Activated CD8-positive, alpha-beta memory T cell treated with anti-CD3 and anti-CD28 coated beads, Interleukin-2, amount 50 U/mL, for 4 hours (primary cell): ENCODE results near the gene LARP4B.

ENCODE experiments used
- DNase-seq: peaks from one replicate; pipeline ENCODE4 v3.0.0-alpha.2; 2020

LARP4B gene

DNA sequence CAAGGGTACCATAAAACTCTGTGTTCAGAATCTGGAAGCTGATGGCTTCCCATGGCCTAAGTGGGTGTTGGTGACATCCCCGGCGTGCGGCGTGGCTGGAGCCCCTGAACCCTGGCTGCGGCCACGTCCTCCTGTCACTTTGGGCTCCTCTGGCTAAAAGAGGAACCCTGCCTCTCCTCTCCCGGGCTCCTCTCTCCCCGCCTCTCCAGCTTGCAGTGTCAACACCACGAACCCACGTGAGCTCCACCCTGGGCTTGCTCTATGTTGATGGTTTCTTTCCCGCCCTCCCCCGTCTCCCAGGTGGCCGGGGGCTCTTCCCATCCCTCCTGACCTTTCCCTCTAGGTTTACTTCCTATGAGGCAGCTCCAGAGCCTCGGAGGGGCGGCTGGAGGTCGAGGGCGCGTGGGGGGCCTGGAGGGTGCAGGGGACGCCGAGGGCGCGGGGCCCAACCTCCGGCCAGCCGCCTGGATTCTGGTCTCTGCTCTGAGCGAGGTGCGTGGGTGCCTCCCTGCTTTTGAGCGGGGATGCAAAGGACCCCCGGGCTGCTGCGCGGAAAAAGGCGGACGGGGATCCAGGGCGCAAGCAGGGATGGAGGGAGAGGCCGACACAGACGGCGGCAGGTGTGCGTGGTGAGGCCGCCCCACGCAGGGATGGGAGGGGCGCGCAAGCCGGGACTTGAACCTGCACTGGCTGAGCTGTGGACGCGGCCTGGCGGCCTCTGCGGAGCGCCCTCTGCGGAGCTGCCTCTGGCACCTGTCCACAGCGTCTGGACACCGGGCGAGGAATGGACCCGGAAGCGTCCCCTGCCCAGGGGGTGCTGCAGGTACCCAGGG, 126.5 kb downstream of the LARP4B start:
- no peak for DNase-seq

DNA sequence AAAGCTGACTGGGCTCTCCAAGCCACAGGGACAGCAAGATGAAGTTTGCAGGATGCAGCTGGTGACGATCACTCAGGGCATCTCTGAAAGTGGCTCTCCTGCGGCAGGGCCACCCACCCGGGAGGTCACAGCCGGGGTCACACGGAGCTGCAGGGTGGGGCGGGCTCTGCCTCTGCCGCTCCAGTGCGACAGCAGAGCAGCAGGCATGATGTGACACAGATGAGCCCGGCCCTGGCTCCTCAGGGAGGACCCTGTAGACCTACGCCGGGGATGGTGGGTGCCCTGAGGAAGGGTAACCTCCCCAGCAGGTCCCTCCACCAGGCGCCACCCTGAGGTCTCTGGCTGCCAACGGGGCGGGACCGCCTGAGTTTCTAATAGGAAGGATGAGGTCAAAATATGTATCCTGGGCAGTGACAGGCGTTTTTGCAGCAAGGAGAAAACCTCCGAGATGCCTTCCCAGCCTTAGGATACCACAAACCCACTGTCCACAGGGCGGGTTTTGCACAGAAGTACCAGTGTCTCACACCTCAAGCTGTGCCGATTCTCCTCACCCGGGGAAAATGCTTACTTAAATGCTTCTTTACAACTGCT, 127.2 kb downstream of the LARP4B start:
- no peak for DNase-seq

DNA sequence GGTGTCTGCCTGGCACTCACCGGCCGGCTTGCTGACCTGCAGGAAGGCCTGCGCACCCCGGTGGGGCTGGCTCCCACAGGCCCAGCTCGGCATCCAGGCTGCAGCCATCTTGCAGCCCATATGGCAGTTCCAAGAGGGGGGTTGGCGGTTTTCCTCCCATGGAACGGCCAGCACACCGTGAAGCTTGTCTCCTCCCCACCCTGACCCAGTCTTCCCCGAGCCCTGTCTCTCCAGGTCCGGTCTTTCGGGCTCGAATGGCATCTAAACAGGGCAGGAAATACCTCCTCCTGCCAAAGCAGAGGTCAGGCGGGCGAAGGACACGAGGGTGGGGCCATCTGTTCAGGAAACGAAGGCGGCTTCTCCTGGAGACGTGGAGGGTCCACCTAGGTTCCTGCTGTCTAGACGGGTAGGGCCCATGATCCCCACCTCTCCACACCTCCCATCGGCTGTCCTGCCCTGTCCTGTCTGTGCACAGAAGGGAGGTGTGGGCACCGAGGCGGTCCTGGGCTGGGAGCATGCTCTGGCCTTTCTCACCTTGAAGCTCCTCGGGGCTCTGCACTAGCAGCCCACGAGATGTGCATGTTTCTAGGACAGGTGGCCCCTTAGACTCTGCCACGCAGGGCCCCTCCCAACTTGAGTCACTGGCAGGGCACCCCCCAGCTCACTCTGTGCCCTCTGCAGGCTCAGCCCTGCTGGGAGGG, 128.3 kb downstream of the LARP4B start:
- no peak for DNase-seq

DNA sequence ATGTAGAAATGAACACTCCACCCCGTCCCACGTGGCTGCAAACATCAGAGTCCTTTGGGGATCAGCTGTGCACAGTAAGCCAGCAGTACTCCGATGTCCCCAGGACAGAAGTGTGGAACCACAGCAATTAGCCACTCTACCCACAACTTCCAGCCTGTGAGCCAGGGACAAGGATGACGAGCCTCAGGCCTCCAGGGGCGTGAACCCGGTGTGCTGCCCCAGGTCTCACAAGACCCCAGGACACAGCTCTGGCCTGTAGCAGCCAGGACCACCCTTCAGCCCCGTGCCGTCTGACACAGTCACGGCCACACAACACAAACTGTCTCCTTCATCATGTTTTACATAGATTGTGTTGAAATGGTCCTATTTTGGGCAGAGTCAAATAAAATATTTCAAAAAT, 129.0 kb downstream of the LARP4B start:
- no peak for DNase-seq

DNA sequence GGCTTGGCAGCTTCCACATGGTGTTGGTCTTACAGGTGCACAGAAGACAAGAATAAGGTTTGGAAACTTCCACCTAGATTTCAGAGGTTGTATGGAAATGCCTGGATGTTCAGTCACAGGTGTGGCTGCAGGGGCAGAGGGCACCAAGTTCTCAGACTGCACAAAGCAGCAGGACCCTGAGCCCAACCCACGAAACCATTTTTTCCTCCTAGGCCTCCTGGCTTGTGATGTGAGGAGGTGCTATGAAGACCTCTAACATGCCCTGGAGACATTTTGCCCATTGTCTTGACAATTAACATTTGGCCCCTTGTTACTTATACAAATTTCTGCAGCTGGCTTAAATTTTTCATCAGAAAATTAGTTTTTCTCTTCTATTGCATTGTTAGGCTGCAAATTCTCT, 134.3 kb downstream of the LARP4B start:
- DNase-seq: no peak

DNA sequence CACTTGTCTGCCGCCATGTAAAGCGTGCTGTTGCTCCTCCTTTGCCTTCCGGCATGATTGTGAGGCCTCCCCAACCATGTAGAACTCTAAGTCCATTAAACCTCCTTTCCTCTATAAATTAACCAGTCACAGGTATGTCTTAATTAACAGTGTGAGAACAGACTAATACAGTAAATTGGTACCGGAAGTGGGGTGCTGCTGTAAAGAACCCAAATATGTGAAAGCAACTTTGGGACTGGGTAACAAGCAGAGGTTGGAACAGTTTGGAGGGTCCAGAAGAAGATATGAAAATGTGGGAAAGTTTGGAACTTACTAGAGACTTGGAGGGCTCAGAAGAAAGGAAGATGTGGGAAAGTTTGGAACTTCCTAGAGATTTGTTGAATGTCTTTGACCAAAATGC, 135.3 kb downstream of the LARP4B start:
- no peak for DNase-seq

DNA sequence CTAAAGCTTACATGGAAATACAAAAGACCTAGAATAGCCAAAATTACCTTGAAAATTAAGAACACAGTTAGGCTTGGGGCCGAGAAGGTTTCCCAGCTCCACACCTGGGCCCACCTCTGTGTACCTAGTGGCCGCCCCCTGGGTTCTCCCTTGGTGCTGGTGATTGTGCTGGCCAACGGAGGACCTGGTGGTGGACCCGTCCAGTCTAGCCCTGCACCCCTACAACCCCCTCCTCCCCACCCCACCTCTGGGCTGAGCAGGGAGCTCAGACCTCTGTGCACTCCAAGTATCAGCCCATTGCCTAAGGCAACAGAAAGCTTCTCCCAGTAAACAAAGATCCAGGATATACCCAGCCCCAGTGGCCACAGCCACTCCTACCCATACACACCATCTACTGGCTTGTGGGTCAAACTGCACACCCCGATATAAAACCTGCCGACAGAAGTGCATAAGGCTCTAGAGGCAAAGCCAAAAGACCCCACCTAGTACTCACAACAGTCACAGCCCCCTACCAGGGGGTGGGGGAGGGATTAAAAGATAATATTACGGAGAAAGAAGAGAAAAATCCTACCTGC, 137.0 kb downstream of the LARP4B start:
- no peak for DNase-seq

DNA sequence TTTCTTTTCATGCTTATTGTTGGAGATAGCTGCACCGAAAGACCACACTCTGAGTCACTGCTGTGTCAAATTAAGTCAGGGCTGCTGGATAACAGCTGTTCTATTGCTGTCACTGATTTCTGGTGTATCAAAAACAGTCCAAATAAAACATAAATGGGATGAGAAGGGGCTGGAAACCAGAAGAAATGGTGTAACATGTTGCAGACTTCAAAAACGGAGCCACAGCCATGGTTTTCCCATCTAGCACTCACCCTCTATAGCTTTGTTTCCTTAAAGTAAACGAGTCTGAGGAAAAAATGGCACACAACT, 138.8 kb downstream of the LARP4B start:
- DNase-seq: no peak

DNA sequence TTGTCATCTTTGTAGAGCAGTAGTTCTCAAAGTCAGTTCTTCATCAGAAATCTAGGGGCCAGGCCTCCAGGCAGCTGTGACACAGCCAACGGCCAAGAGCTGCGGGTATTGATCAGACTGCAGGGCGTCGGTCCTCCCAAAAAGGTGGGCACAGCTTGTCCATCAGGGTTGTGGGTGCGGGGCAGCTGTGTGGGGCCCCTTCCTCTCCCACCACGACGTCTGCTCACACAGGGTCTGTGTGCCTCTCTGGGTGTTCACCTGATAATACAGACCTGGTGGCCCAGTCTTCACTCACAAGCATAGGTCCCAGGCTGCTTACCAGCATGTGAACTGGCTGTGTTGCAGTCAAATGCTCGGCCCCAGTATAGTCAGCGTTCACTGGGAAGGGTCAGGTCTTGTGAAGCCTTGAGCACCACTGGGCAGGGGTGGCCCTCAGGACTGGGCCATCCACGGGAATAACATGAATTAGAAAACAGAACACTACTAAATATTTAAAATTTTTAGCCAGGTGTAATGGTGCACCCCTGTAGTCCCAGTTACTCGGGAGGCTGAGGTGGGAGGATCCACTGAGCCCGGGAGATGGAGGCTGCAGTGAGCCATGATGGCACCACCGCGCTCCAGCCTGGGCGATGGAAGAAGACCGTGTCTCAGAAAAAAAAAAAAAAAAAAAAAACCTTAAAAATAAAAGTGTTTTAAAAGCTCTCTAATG, 139.3 kb downstream of the LARP4B start:
- DNase-seq: no peak

DNA sequence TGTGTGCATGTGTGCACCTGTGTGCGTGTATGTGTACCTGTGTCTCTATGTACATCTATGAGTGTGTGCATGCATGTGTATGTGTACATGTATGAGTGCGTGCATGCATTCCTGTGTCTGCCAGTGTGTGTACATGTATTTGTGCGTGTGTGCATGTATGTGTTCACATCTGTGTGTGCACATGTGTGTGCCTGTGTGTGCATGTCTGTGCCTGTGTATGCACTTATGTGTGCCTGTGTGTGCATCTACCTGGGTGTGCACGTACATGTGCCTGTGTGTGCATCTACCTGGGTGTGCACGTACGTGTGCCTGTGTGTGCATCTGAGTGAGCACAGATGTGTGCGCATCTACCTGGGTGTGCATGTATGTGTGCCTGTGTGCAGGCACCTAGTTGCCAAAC, 139.9 kb downstream of the LARP4B start:
- DNase-seq: no peak

DNA sequence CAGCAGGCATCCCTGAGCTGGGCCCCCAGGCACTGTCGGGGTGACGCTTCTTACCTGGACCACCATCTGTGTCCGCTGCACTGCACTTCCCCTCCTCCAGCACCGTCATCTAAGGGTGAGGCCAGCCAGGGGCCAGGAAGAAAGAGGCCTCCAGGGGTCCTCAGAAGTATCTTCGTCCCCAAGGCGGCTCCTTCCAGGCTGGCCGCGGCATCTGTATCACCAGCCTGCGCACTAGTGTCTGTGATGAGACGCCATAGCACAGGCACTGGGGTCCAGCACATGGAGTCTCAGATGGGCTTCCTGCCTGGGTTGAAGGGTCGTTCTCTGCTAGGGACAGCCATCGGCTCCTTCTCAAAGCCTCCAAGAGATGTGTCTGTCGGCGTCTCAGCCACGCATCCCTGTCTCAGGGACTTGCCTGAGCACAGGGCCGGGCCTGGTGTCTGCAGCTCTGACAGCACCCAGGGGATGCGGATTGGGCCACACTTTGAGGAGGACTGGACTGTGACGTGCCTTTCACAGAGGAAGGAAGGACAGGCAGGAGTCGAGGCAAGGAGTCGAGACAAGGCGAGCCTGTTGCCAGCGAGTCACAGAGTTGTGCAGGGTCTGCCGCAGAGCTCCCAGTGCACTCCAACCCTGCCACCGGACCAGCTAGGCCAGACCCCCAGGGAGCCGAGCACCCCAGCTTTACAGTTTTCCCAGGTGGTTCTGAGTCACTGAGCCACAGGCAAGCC, 140.5 kb downstream of the LARP4B start:
- no peak for DNase-seq

DNA sequence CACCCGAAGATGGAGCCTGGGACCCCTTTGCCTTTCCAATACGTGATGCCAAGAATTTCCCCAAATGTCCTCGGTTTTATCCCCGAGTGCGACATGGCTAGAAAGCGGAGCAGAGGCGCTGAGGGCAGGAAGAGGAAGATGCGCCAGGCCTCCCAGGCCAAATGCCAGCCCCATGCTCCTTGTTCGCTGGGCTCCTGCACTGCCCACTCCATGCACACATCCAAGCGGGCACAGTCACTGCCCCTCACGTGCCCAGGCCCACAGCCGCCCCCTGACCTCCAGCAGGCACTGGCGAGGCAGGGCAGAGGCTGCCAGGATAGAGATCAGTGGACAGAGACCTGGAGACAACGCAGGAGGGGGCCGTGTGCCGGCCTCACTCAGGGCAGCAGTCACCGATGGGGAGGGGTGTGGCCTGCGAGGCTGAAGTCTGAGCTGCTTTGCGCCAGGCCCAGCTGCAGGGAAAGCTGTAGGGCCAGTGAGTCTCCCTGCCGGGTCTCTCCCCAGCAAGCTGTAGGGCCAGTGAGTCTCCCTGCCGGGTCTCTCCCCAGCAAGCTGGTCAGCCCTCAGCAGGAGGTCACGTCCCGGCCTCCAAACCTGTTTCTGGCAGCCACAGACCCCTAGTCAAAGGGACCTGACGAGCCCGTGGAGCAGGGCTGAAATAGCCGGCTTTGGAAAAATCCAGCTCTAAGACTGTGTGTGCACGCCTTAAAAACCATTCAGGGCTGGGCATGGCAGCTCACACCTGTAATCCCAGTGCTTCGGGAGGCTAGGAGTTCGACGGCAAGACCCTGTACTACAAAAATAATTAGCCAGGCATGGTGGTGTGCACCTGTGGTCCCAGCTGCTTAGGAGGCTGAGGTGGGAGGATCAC, 141.4 kb downstream of the LARP4B start:
- DNase-seq: no peak

DNA sequence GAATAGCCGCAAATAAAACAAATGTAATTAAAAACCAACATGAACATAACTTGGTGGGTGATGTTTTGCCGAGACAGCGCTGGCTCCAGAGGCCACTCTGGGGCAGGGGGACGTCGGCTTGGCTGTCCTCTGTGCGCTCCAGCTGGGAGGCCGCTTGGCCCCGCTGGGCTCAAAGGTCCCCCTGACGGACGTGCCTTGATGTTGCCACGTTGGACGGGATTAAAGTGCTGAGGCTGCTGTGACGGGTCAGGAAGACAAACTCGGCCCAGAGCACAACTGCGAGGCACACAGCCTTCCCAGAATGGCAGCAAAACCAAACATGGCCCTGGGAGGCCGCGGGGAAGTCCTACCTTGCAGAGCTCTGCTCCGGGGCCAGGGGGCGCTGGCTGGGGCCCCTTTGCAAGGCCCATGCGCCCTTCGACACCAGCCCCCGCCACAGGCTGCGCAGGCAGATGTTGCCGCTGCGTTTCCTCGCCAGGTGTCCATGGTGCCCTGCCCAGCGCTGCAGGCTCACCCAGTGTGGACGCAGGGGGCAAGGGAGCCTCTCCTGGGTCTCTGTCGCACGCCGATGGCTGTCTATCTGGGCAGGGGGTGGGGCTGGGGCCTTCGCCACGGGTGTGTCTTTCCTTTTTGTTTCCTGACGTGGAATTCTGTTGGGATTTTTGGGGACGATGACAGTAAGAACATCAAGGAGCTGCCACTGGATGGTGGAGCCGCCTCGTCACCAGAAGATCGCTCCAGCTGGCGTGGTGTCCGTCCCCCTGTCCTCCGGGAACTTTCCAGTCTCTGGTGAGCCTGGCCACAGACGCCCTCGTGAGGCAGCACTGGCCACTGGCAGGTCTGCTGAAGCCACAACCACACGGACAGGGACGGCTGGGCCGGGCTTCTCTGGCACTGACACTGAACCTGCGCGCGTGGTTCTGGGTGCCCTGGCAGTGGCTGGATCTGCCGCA, 142.4 kb downstream of the LARP4B start:
- DNase-seq: no peak

DNA sequence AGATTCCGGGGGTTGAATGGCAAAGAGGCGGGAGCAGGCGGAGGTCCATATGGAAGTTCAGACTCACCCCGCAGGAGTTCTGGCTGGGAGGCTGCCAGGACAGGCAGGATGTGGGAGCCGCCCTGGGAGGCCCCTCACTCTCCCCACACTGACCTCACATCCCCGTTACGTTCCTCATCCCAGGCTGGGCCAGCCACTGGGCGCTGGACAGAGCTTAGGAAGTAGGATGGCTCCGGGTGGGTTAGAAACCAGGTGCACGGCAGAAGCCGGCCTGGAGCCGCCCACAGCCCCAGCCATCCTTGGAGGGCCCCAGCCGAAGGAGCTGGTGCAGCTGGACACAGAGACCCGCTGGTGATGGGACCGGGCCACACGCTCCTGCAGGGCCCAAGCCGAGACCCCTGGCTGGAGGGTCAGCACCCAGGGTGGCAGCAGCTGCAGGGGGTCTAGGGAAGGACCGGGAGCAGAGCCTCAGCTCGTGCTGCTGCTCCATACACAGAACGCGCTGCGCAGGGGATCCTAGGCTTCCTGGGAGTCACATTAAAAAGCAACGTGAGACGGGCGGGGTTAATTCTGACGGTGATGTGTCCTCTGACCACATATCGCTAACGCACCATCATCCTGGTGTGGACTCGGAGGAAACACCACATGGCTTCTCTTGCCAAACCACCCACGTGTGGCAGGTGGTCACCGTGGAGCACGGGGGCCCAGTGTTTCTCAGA, 143.4 kb downstream of the LARP4B start:
- no peak for DNase-seq

DNA sequence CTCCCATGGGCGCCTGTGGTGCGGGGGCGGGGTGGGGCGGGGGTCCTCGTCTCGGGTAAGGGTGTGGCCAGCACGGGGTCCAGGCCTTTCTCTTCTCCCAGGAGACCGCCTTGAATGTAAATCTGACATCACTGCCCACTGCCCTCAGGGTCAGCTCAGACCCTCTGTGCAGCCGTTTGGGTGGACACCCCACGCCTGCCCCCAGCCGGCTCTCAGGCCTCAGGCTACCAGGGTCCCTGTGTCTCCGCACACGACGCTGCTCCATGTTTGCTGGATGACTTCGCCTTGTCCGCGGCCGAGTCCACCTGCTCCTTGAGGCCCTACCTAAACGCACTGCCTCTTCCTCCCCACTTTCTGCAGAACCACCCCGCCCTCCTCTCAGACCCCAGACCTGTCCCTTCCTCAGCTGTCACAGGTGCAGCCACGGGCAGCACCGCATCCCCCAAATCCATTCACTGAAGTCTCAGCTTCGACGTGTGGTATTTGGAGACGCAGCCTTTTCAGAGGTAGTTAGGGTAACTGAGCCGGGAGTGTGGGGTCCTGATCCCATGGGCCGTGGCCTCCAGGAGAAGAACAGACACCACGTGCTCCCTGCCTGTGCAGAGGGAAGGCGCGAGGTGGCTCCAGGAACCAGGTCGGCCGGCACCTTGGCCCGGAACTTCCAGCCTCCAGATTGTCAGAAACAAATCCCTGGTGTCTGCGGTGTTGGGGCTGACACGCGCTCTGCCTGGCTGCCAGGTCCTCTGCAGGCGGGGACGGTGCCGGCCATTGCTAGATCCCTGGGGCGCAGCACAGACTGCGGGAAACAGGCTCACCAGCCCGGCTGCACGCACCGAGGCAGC, 144.7 kb downstream of the LARP4B start:
- no peak for DNase-seq

DNA sequence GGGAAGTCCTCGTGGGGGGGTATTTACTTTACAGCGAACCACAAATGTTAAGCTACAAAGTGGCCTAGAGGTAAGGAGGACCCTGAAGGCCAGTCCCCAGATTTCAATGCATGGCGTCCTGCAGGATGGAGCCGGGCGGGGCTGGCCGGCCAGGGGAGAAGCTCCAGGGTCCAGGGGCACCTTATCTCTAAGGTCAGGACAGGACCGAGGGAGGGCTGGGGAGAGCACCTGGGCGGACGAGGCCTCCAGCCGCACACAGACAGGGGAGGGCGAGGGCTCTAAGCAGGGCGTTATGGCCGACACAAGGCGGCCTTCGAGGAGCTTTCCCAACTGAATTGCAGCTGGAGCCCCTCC, 145.7 kb downstream of the LARP4B start:
- DNase-seq: no peak

DNA sequence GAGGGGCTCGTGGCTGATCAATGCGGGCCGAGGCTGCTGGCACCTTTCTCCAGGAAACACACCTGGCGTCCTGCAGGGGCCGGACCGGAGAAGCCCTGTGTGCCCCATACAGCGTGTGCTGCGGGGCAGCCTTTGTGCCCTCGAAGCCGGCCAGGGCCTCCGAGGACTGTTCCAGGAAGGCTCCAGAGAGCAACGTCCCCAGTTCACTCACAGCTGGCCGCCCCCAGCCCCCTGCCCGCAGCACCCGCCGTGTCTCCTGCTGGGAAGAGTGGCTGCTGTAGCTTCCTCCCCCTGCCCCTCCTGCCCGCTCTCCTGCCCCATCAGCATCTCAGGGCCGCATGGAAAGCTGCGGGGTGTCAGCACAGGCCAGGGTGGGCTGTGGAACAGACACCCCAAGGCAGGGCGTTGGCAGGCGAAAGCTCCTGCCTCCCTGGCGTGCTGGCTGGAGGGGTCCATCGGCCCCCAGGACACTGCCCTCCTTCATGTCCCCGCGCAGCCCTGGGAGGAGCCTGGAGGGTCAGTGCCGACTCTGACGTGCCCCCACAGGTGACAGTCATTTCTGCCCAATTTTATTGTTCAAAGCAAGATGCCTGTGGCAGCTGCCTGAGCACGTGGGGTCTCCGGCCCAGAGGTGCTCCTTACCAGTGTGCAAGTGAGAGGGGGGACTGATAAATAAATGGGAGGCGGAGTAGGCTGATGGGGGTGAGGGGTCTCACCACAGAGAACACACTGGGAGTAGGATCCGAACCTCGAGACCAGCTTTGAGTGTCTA, 146.2 kb downstream of the LARP4B start:
- no peak for DNase-seq
